ENCODE results near the gene RBBP4.

Gene RBBP4

DNA sequence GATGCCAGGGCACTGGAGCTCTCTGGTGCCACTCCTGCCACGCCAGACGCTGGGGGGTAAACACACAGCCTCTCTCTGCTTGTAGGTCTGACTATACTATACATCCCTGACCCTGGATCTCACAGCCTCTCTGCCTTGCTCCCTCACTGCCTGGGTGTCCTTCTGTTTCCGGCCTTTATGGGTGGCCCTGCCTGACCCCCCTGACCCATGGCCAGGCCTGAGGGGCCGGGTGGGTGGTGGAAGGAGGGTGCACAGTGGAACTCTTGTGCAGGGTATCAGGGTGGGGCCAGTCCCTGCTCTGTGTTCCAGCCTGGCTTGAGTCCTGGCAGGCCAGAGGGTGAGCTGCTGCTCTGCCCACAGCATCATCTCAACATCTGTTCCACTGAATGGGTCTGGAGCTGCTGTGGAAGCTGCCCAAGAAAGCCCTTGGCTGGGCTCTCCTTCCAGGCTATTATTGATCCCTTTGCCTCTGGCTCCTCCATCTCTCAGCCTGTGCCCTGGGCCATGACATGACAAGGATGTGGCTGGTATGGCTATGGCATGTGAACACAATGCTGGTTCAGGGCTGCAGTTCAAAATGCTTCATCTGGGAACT, 68.8 kb downstream of the RBBP4 start:
- DNase-seq (ENCODE audit: low spot score), result no peak

DNA sequence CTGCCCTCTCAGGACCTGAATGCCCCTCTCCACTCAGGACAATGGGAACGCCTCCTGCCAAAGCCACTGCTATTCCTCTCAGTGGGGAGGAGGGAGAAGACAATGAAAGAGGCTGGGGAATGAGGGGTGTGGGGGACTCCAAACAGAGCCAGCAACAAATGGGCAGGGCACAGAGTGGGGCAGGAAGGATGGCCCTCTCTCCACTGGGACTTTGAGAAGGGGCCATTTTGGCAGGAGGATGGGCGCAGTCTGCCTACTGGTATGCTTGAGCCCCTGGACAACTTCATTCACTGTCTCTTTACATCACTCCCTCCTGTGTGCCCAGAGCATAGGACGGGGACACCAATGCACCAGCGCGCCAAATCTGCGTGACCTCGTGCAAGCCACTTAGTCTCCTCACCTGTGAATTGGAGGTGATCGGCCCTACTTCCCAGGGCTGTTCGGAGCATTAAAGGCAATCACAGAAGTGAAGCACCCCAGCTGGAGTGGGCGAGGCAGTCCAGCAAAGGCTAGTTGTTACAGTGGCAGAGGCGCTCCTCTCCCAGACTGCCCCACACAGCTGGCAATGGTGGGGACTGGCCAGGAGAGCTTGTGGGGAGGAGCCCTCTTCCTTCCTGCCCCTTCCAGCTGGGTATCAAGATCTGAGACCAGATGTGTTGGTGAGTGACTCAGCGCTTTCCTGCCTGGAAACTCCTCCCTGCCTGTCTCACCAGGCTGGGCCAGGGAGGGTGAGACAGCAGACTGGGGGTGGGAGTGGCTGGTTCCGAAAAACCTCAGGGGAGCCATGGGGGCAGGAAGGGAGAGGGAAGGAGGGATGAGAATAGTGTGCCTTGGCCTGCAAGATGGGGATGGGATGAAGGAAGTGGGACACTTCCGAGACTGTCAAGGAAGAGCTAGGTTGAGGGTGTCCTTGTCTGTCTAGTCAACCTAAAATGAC, 73.9 kb downstream of the RBBP4 start:
- no peak for DNase-seq (ENCODE audit: low spot score)

DNA sequence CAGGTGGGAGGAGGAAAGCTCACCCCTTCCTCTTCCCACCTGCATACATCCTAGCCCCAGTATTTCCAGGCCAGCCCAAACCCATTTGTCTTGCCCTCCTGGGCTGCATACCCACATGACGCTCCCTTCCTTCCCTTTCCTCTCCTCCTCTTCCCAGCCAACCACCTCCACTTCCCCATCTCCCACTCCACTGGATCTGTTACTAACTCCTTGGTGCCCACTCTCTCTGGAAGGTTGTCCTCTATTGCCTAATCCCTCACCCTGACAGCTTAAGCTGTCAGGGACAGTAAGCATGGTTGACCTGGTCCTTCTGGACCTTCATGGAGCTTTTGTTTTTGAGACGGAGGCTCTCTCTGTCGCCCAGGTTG, 74.6 kb downstream of the RBBP4 start:
- DNase-seq (ENCODE audit: low spot score), result no peak

GRCh38 chr1:32727876-32728275, 76.9 kb downstream of the RBBP4 start:
- no peak for DNase-seq (ENCODE audit: low spot score)

DNA sequence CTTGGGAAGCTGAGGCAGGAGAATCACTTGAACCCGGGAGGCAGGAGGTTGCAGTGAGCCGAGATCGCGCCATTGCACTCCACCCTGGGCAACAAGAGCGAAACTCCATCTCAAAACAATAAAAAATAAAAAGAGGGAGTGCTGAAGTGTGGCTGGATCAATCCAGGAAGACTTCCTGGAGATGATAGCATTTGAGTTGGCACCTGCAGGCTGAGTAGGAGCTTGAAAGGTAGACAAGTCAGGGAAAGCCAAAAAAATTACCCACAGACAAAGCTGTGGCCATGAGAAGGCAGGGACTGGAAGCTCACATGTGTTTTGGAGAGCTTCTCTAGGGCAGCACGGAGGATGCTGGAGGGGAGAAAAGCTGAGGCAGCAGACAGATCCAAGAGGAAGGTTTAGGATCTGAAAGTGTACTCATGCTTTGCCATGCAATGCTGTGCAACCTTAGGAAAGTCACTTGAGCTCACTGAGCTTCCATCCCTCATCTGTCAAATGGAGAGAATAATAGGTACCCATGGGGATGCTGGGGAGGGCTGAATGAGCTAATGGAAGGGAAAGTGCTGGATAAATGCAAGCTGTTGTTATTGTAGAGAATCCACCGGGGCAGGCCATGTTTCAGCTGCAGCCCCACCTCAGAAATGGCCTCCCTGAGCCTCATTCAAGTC, 77.5 kb downstream of the RBBP4 start:
- DNase-seq (ENCODE audit: low spot score), result no peak

DNA sequence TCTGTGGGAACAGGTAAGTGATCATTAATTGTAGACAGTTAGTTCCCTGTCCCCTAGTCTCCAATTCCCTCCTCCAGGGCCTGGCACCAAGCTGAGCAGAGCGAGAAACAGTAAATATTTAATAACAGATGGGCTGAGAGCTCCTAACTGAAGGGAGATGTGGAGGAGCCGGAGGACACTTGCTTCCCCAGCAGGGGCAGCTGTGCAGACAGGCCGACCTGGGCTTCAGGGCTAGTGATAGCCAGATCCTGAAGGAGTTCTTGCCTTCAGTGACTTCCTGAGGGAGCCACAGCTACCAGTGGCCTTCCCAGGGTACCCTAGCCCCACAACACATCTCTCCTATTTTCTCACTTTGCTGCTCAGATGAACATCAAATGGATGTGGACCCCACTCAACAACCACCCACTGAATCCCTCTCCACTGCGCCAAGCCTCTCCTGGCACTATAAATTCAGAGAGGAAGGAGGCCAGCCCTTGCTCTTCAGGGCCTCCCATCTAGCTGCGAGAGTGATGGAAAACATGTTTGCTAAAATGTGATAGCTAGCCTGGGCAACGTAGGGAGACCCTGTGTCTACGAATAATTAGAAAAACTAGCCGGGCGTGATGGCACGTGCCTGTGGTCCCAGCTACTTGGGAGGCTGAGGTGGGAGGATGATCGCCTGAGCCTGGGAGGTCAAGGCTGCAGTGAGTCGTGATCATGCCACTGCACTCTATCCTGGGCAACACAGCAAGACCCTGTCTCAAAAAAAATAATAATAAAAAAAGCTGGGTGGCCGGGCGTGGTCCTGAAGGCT, 78.4 kb downstream of the RBBP4 start:
- no peak for DNase-seq (ENCODE audit: low spot score)

DNA sequence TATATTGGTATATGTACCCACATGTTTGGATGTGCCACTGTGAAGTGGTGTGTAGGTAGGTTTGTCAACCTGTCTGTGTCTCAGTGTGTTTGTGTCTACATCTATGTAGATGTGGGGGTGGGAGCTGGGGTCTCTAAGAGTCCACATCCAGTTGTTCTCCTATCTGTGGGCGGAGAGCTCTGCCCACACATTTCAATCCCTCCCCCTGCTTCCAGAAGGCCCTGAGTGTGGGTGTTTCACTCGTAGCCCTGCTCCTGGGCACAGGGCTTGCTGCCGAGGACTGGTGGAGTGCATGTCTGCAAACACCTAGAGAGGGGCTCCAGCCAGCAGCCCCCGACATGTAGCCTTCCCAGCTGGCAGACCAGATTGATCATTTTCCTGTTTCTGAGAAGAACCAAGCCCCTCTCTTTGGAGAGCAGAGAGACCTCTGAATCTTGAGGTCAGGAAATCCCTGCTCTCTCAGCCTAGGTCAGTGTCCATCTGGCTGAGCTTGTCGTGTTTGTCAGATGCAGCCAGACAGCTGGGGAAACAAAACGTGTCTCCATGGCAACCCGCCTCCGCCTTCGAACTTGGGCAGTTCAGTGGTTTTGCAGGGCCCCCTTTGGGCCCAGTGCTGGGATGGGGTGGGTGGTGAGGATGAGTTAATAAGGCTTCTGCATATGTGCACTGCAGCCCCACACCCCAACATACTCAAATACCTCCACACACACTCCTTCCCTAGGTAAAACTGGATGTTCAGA, 82.7 kb downstream of the RBBP4 start:
- DNase-seq (ENCODE audit: low spot score), result no peak
